Measurements from ENCODE around the gene GTF3C5.

GTF3C5 gene

GRCh38 chr9:133048595-133048994 lies 17.8 kb downstream of the GTF3C5 start:
- Histone ChIP-seq H3K27me3 (ENCODE audit: insufficient read depth, low read length, poor library complexity, severe bottlenecking) (no peaks in the 10 kb centered on the region), H3K9me2 (replicated peaks; ENCODE audit: low read depth, low read length) (no peaks in the 10 kb centered on the region), H3K4me1 (ENCODE audit: insufficient read depth, low read length, poor library complexity, severe bottlenecking) (peaks cover 4% of the 10 kb centered on the region), H3K36me3 (ENCODE audit: insufficient read depth, low read length) (peaks cover 87% of the 10 kb centered on the region), H3K9ac (ENCODE audit: low read depth, low read length, poor library complexity, severe bottlenecking) (no peak overlapping the region), H2AFZ (ENCODE audit: low read length) (no peak overlapping the region), H3F3A (ENCODE audit: low read depth) (no peaks in the 10 kb centered on the region), H3K79me2 (ENCODE audit: insufficient read depth, low read length) (no peaks in the 10 kb centered on the region; the same call in 1 of the 2 replicates), H3K4me3 (ENCODE audit: low read length, poor library complexity, severe bottlenecking) (no peak overlapping the region), H3K4me2 (ENCODE audit: low read depth, low read length, poor library complexity, severe bottlenecking) (no peak overlapping the region), H4K20me1 (ENCODE audit: insufficient read depth, low read length, poor library complexity, severe bottlenecking) (peaks cover 2% of the 10 kb centered on the region), H3K9me3 (ENCODE audit: insufficient read depth, low read depth, low read length) (no peaks in the 10 kb centered on the region)
- TF ChIP-seq, protein P1, sequence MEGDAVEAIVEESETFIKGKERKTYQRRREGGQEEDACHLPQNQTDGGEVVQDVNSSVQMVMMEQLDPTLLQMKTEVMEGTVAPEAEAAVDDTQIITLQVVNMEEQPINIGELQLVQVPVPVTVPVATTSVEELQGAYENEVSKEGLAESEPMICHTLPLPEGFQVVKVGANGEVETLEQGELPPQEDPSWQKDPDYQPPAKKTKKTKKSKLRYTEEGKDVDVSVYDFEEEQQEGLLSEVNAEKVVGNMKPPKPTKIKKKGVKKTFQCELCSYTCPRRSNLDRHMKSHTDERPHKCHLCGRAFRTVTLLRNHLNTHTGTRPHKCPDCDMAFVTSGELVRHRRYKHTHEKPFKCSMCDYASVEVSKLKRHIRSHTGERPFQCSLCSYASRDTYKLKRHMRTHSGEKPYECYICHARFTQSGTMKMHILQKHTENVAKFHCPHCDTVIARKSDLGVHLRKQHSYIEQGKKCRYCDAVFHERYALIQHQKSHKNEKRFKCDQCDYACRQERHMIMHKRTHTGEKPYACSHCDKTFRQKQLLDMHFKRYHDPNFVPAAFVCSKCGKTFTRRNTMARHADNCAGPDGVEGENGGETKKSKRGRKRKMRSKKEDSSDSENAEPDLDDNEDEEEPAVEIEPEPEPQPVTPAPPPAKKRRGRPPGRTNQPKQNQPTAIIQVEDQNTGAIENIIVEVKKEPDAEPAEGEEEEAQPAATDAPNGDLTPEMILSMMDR (conservative IDR thresholded peaks at IDR 0.05; ENCODE audit: low read length), result peak; percentile 70
- no peak for TF ChIP-seq EZH2phosphoT487 (IDR thresholded peaks at IDR 0.05; ENCODE audit: borderline replicate concordance)

DNA sequence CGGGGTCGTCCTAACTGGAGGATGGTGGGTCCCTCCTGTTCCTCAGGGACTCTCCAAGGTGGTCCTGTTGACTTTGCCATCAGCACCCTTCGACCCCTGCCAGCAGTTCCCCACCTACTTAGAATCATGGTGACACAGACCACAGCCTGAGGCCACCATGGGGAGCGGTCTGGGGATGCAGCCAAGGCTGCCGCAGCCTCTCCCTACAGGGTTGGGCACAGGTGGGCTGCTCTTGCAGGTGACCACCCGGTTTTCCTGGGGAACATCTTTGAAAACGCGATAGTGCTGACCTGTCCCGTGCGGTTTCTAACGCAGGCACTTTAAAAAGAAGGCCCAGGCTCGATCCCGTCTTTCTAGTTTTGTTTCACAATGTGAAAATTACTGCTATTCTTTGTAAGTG lies 18.2 kb downstream of the GTF3C5 start:
- Histone ChIP-seq H3F3A (ENCODE audit: low read depth) (no peaks in the 10 kb centered on the region), H3K9me3 (ENCODE audit: insufficient read depth, low read depth, low read length) (no peaks in the 10 kb centered on the region), H3K36me3 (ENCODE audit: insufficient read depth, low read length) (peaks cover 87% of the 10 kb centered on the region), H3K27me3 (ENCODE audit: insufficient read depth, low read length, poor library complexity, severe bottlenecking) (no peaks in the 10 kb centered on the region), H4K20me1 (ENCODE audit: insufficient read depth, low read length, poor library complexity, severe bottlenecking) (peaks cover 2% of the 10 kb centered on the region), H3K4me1 (ENCODE audit: insufficient read depth, low read length, poor library complexity, severe bottlenecking) (peaks cover 4% of the 10 kb centered on the region), H2AFZ (ENCODE audit: low read length) (no peak overlapping the region), H3K4me2 (ENCODE audit: low read depth, low read length, poor library complexity, severe bottlenecking) (no peak overlapping the region), H3K79me2 (ENCODE audit: insufficient read depth, low read length) (no peaks in the 10 kb centered on the region; the same call in 1 of the 2 replicates), H3K9ac (ENCODE audit: low read depth, low read length, poor library complexity, severe bottlenecking) (no peak overlapping the region), H3K9me2 (replicated peaks; ENCODE audit: low read depth, low read length) (no peaks in the 10 kb centered on the region), H3K4me3 (ENCODE audit: low read length, poor library complexity, severe bottlenecking) (no peak overlapping the region)
- TF ChIP-seq, protein P1 (conservative IDR thresholded peaks at IDR 0.05; ENCODE audit: low read length), result no peak
- no peak for TF ChIP-seq EZH2phosphoT487 (IDR thresholded peaks at IDR 0.05; ENCODE audit: borderline replicate concordance)

DNA sequence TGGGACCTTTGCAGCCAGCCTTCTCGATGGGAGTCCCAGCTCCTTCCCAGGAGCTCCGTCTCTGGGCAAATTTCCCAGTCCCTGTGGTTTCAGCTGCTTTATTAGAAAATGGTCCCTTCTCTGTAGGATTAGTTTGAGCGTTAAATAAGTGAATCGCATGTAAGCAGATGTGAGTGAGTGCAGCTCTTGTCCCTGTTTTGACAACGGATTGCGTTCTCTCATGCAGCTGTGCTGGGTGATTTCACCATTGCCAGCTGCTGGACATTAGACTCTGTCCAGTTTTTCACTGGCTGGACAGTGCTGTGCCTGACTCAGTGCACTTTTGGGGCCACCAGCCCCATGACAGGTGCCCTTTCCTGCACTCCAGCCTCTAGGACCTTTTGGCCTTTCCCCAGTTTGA lies 19.3 kb downstream of the GTF3C5 start:
- H3F3A ChIP-seq (ENCODE audit: low read depth), result no peaks in the 10 kb centered on the region
- no peak overlapping the region for H3K9ac ChIP-seq (ENCODE audit: low read depth, low read length, poor library complexity, severe bottlenecking)
- TF ChIP-seq, protein P1 (conservative IDR thresholded peaks at IDR 0.05; ENCODE audit: low read length), result no peak
- TF ChIP-seq EZH2phosphoT487 (IDR thresholded peaks at IDR 0.05; ENCODE audit: borderline replicate concordance), result no peak
- no peaks in the 10 kb centered on the region for H3K27me3 ChIP-seq (ENCODE audit: insufficient read depth, low read length, poor library complexity, severe bottlenecking)
- peaks cover 87% of the 10 kb centered on the region for H3K36me3 ChIP-seq (ENCODE audit: insufficient read depth, low read length)
- H3K4me2 ChIP-seq (ENCODE audit: low read depth, low read length, poor library complexity, severe bottlenecking), result no peak overlapping the region
- no peaks in the 10 kb centered on the region for H3K9me3 ChIP-seq (ENCODE audit: insufficient read depth, low read depth, low read length)
- no peaks in the 10 kb centered on the region; the same call in 1 of the 2 replicates for H3K79me2 ChIP-seq (ENCODE audit: insufficient read depth, low read length)
- peaks cover 2% of the 10 kb centered on the region for H4K20me1 ChIP-seq (ENCODE audit: insufficient read depth, low read length, poor library complexity, severe bottlenecking)
- H3K9me2 ChIP-seq (replicated peaks; ENCODE audit: low read depth, low read length), result no peaks in the 10 kb centered on the region
- no peak overlapping the region for H3K4me3 ChIP-seq (ENCODE audit: low read length, poor library complexity, severe bottlenecking)
- peaks cover 4% of the 10 kb centered on the region for H3K4me1 ChIP-seq (ENCODE audit: insufficient read depth, low read length, poor library complexity, severe bottlenecking)
- no peak overlapping the region for H2AFZ ChIP-seq (ENCODE audit: low read length)

Measured in Loucy (cell line).